Islet of Langerhans (tissue), 1 donor: ENCODE measurements around the gene ATAD5.
"Not testable (repeated sequence)": the region's sequence is repeated elsewhere in the genome, so short reads cannot be mapped to it uniquely, and the experiment has no call there.

Experiments used
- FAIRE-seq: peaks from one replicate; lab custom pipeline; 2011; peaks lifted over from hg19 to GRCh38; lab: Jason Lieb, UNC

ATAD5 gene

DNA sequence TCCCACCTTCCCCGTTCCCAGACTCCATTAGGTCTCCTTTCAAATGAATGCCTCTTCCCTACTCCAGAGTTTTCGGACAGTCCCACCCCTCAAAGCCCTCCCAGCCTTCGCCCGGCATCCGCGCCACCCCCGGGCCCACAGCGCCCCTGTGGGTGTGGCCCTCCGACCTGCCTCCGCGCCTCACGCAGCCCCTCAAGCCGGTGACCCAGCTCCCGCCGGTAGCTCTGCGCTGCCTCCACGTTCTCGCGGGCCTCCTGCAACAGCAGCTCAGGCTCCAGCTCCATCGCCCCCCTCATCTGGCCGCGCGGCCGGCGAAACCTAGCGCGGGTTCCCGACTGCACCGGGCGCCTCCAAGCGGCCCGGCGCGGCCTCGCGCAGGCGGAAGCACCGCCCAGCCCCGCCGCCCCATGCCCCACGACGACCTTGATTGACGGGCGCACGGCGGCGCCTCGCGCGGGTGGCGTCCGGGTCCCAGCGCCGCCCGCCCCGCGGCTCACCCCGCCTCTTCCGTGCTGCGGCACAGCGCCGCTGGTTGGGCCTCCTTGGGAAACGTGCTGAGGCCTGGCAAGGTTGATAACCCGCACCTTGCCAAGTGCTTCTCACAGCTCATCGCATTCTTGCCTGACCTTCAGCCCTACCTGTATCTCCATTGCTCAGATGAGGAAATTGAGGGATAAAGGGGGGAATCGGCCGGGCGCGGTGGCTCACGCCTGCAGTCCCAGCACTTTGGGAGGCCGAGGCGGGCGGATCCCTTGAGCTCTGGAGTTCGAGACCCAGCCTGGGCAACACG is 7.2 kb upstream of the ATAD5 start, which contains the start of gene CRLF3:
Gene CRLF3 (minus strand): TSS at position 337 of the 790 bp plus-strand sequence. CDS start 41 bp downstream, at position 296.
- FAIRE-seq: no peak

- FAIRE-seq: no peak
Measured at GRCh38 chr17:30827082-30827481, 4.7 kb upstream of the ATAD5 start.

- no peak for FAIRE-seq
Measured at GRCh38 chr17:30829022-30829421, 2.7 kb upstream of the ATAD5 start.

DNA sequence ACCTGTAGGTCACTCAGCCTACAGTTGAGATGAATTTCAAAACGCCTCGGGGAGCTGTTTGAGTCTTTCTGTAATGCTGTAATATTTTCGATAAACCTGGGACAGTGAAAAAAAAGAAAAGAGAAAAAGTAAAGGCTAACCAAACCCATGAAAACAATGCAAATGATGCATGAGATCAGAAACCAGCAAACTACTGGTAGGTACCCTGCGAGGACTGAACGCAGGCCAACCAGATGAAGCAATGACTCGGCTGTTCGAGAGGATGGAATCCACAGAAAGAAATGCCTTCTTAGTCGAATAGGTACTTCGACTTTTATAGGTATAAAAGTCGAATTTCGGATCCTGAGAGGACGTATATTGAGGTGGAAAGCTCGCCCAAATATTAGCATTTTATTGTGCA is 509 bp upstream of the ATAD5 start:
- FAIRE-seq: no peak

- no peak for FAIRE-seq
Measured at GRCh38 chr17:30832438-30833124, 815 bp downstream of the ATAD5 start.

DNA sequence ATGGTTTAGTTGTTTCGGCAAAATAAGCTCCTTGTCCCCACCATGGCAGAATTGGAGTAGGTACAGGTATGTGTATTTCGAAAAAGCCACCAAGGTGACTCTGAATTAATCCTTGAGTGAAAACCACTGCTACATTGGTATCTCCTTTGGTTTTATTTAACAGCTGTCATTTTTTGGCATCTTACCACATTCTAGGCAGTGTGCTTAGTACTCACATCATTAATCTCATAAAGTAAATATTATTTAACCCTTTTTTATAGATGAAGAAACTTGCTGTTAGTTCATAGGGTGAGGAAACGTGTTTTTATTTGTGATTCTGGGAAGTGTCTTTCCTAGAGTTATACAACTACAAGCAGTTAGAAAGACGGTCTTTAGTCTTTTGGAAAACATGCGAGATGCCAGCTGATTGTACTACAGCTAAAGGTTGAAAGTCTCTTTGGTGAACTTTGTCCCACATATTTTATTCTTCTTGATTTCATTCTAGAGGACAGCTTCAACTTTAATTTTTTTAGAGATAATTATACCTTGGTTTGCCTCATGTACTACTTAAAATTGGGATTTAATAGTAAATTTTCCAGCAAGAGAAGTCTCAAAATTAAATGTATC is 6.5 kb downstream of the ATAD5 start:
- FAIRE-seq: no peak

- FAIRE-seq: no peak
Measured at GRCh38 chr17:30840771-30841170, 9.0 kb downstream of the ATAD5 start.

- no peak for FAIRE-seq
Measured at GRCh38 chr17:30848021-30848420, 16.3 kb downstream of the ATAD5 start.

DNA sequence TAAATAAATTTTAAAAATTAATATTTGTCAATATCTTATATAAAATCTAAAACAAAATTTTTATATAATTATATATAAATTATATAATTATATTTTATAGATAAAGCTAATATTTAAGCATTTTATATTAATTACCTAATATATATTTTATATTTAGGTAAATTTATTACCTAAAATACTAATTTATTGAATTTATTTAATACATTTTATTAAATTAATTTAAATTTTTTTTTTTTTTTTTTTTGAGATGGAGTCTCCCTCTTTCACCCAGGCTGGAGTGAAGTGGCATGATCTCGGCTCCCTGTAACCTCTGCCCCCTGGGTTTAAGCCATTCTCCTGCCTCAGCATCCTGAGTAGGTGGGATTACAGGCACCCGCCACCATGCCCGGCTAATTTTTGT is 22.4 kb downstream of the ATAD5 start:
- no peak for FAIRE-seq

- FAIRE-seq: no peak
Measured at GRCh38 chr17:30858556-30859250, 26.9 kb downstream of the ATAD5 start.

GRCh38 chr17:30864636-30865035 is 32.9 kb downstream of the ATAD5 start:
- FAIRE-seq: no peak

GRCh38 chr17:30869005-30869404 is 37.2 kb downstream of the ATAD5 start:
- FAIRE-seq: no peak

GRCh38 chr17:30886187-30886586 is 54.4 kb downstream of the ATAD5 start:
- no peak for FAIRE-seq

DNA sequence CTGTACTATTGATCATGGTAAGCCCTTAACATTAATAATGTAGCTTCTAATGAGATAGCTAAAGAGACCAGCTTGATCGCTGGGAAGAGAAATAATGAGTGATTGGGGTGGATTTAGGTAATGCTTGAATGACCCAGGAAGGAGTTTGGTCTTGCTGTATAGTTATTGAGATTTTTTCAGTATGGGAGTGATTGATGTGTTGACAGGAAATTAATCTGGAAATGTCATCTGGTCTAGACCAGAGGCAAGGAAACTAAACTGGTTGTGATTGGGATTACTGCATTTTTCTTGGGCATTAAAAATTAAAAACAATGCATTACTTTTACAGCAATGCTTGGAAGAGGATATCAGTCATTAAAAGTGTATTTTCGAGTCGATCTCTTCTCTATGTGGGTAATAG is 62.5 kb downstream of the ATAD5 start:
- FAIRE-seq: no peak

DNA sequence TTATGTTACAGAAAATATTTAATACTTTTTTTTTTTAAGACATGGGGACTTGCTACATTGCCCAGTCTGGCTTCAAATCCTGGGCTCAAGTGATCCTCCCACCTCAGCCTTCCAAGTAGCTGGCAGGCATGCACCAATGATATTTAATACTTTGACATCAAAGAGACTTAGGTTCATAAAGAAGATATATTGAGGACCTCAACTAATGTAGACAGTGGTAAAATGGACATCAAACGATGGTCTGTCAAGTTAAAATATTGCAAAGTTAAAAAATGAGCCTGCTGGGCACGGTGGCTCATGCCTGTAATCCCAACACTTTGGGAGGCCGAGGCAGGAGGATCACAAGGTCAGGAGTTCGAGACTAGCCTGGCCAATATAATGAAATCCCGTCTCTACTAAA is 65.5 kb downstream of the ATAD5 start:
- FAIRE-seq: no peak

GRCh38 chr17:30905742-30906100 is 74.0 kb downstream of the ATAD5 start:
- no peak for FAIRE-seq

- FAIRE-seq: no peak
Measured at GRCh38 chr17:30906101-30906911, 74.5 kb downstream of the ATAD5 start, which contains the start of gene TEFM. Gene TEFM (minus strand): TSS chr17:30906238. CDS start chr17:30906198, 40 bp downstream.

DNA sequence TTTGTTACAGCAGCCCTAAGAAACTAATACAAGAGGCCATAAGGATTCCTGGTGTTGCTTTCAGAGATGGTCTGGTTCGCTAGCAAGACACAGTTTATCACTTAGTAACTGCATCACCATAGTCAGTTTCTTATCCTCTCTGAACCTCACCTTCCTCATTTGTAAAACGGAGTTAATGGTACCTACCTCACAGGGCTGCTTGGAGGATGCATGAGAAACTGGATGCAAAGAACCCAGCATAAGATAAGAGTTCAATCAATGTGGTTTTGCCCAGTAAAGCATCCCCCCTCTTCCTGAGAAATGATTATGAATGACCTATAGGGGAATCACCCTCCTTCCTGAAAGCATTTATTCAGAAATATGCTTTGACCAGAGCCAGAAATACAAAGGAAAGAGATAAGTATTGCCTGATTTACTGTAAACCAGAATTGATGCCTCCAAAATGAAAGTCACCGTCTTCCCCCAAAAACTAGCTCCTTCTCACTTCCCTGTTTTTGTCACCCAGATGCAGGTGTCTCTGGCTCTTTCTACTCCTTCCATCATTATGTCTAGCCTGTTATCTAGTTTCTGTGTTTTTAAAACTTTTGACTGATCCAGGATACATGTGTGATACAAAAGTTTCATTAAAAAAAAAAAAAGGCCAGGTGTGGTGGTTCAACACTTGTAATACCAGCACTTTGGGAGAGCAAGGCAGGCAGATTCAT is 77.1 kb downstream of the ATAD5 start:
- no peak for FAIRE-seq

GRCh38 chr17:30910151-30910550 is 78.4 kb downstream of the ATAD5 start:
- FAIRE-seq: not testable (repeated sequence)

DNA sequence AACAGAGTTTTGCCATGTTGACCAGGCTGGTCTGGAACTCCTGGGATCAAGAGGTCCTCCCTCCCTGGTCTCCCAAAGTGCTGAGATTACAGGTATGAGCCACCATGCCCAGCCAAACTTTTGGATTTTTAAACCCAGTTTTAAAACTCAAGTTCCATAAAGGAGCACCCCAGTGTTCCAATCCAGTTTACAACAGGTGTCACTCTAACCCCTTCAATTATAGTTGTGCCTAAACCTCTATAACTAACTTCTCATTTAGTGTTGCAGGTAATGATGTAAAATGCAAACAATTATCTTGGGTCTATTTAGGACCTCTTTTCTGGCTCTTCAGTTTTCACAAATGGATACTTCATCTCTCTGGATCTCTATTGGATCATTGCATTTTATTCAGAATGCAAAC is 82.2 kb downstream of the ATAD5 start:
- FAIRE-seq: no peak
